Measurements from ENCODE around the gene NNMT. TPM values are rescaled to one million over a fixed set of nuclear protein-coding genes. Genes with fewer than 3 reads are reported as not detected.

NNMT gene
- total and polyA plus RNA-seq, 2 donors (not counting 1 experiment from before 2014, with no cell fraction given) = not detected

GRCh38 chr11:114297806-114298709, 1.9 kb downstream of the NNMT start:
- Mint-ChIP-seq H3K27ac (no peak overlapping the region), H3K27me3 (peaks cover 25% of the 10 kb centered on the region), H3K9me3 (ENCODE audit: insufficient read depth) (peaks cover 6% of the 10 kb centered on the region), H3K4me3 (no peak overlapping the region), H3K4me1 (no peaks in the 10 kb centered on the region)
- H3K4me2 ChIP-seq (replicated peaks; ENCODE audit: low read depth, low read length, poor library complexity, severe bottlenecking) = no peak overlapping the region
- intact Hi-C loops (cut with micrococcal nuclease) = no loop called here
- 92% methylated on average over 5 of the region's 8 CpGs for WGBS (ENCODE audit: insufficient coverage)
- no peak overlapping the region for H2AFZ ChIP-seq (ENCODE audit: insufficient read depth, low read depth, low read length, poor library complexity, severe bottlenecking)
- no peaks in the 10 kb centered on the region for H3K27me3 ChIP-seq (replicated peaks in 1 of 4; ENCODE audit: control extremely low read depth in 1 of 4, control insufficient read depth in 3 of 4, insufficient read depth in 4 of 4, low read length in 3 of 4)
- DNase-seq (no peak), ATAC-seq (ENCODE audit: low read depth) (no peak)
- H3K9me3 ChIP-seq (ENCODE audit: control extremely low read depth in 1 of 3, control insufficient read depth in 2 of 3, insufficient read depth in 1 of 3, low read length in 2 of 3) = no peaks in the 10 kb centered on the region
- no peaks in the 10 kb centered on the region for H3K79me2 ChIP-seq (ENCODE audit: control insufficient read depth, insufficient read depth, low read length)
- H3K4me1 ChIP-seq (ENCODE audit: control insufficient read depth in 2 of 2, insufficient read depth in 2 of 2, low read length in 2 of 2) = no peaks in the 10 kb centered on the region
- no peak overlapping the region for H3K9ac ChIP-seq (ENCODE audit: low read length)
- no peak overlapping the region for H3K4me3 ChIP-seq (ENCODE audit: control extremely low read depth in 1 of 5, extremely low read depth in 1 of 5, insufficient read depth in 1 of 5, low read depth in 2 of 5, low read length in 4 of 5)
- no peaks in the 10 kb centered on the region for H4K20me1 ChIP-seq (ENCODE audit: control insufficient read depth, insufficient read depth, low read length, poor library complexity, severe bottlenecking)
- ChIA-PET CTCF (no interaction called here), POLR2A (no interaction called here)
- H3K27ac ChIP-seq (ENCODE audit: low read length in 2 of 2) = no peak overlapping the region
- H3K36me3 ChIP-seq (replicated peaks in 1 of 2; ENCODE audit: control extremely low read depth in 1 of 2, control insufficient read depth in 1 of 2, extremely low read depth in 1 of 2, insufficient read depth in 2 of 2, low read length in 1 of 2) = no peaks in the 10 kb centered on the region
- TF ChIP-seq, protein P1, sequence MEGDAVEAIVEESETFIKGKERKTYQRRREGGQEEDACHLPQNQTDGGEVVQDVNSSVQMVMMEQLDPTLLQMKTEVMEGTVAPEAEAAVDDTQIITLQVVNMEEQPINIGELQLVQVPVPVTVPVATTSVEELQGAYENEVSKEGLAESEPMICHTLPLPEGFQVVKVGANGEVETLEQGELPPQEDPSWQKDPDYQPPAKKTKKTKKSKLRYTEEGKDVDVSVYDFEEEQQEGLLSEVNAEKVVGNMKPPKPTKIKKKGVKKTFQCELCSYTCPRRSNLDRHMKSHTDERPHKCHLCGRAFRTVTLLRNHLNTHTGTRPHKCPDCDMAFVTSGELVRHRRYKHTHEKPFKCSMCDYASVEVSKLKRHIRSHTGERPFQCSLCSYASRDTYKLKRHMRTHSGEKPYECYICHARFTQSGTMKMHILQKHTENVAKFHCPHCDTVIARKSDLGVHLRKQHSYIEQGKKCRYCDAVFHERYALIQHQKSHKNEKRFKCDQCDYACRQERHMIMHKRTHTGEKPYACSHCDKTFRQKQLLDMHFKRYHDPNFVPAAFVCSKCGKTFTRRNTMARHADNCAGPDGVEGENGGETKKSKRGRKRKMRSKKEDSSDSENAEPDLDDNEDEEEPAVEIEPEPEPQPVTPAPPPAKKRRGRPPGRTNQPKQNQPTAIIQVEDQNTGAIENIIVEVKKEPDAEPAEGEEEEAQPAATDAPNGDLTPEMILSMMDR (IDR thresholded peaks at IDR 0.05) = no peak
- no peak for TF ChIP-seq EZH2 (IDR thresholded peaks at IDR 0.05; ENCODE audit: borderline replicate concordance, insufficient read depth, low read depth, low read length, poor library complexity, severe bottlenecking)

DNA sequence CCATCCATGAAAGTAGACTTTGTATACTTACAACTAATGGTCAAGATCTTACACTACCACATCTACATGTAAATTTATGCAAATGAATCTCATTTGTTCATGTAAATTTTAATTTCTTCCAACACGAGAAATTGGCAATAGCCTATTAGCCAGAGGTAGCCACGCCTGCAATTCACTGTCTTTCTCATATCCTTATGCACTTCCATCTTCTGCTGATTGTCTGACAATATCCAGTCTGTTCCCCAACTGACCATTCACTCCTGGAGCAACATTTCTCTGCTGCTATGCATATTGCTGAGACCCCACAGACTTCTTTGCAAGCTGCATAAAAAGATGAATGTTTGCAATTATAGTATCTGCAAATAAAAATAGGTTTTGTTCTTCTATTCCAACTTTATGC, 2.5 kb downstream of the NNMT start:
- TF ChIP-seq, protein P1 (IDR thresholded peaks at IDR 0.05) = no peak
- no peak for TF ChIP-seq EZH2 (IDR thresholded peaks at IDR 0.05; ENCODE audit: borderline replicate concordance, insufficient read depth, low read depth, low read length, poor library complexity, severe bottlenecking)

More for the DNA sequence above, 2.5 kb downstream of the NNMT start:
- POLR2A ChIA-PET = no interaction called here
- no peak overlapping the region for H3K4me3 Mint-ChIP-seq
- H4K20me1 ChIP-seq (ENCODE audit: control insufficient read depth, insufficient read depth, low read length, poor library complexity, severe bottlenecking) = no peaks in the 10 kb centered on the region
- H3K79me2 ChIP-seq (ENCODE audit: control insufficient read depth, insufficient read depth, low read length) = no peaks in the 10 kb centered on the region
- H3K4me3 ChIP-seq (ENCODE audit: control extremely low read depth in 1 of 5, extremely low read depth in 1 of 5, insufficient read depth in 1 of 5, low read depth in 2 of 5, low read length in 4 of 5) = no peak overlapping the region
- H3K4me2 ChIP-seq (replicated peaks; ENCODE audit: low read depth, low read length, poor library complexity, severe bottlenecking) = no peak overlapping the region
- ATAC-seq (ENCODE audit: low read depth) = no peak
- DNase-seq = no peak
- no peaks in the 10 kb centered on the region for H3K4me1 Mint-ChIP-seq
- 96% methylated on average over 2 of the region's 2 CpGs for WGBS (ENCODE audit: insufficient coverage)
- CTCF ChIA-PET = no interaction called here
- H3K27me3 ChIP-seq (replicated peaks in 1 of 4; ENCODE audit: control extremely low read depth in 1 of 4, control insufficient read depth in 3 of 4, insufficient read depth in 4 of 4, low read length in 3 of 4) = no peaks in the 10 kb centered on the region
- no peak overlapping the region for H2AFZ ChIP-seq (ENCODE audit: insufficient read depth, low read depth, low read length, poor library complexity, severe bottlenecking)
- no peaks in the 10 kb centered on the region for H3K9me3 ChIP-seq (ENCODE audit: control extremely low read depth in 1 of 3, control insufficient read depth in 2 of 3, insufficient read depth in 1 of 3, low read length in 2 of 3)
- peaks cover 23% of the 10 kb centered on the region for H3K27me3 Mint-ChIP-seq
- no peaks in the 10 kb centered on the region for H3K36me3 ChIP-seq (replicated peaks in 1 of 2; ENCODE audit: control extremely low read depth in 1 of 2, control insufficient read depth in 1 of 2, extremely low read depth in 1 of 2, insufficient read depth in 2 of 2, low read length in 1 of 2)
- no peaks in the 10 kb centered on the region for H3K4me1 ChIP-seq (ENCODE audit: control insufficient read depth in 2 of 2, insufficient read depth in 2 of 2, low read length in 2 of 2)
- H3K9ac ChIP-seq (ENCODE audit: low read length) = no peak overlapping the region
- peaks cover 6% of the 10 kb centered on the region for H3K9me3 Mint-ChIP-seq (ENCODE audit: insufficient read depth)
- H3K27ac ChIP-seq (ENCODE audit: low read length in 2 of 2) = no peak overlapping the region
- intact Hi-C loops (cut with micrococcal nuclease) = no loop called here
- no peak overlapping the region for H3K27ac Mint-ChIP-seq

Data from B cell (primary cell).